C4-2B (cell line): ENCODE measurements around the gene DLL3.

Experiments used
- ZFX ChIP-seq: fragments of 450-650 bp; IDR thresholded peaks from 2 replicates; pipeline ENCODE4 v1.6.1; 2017
- TF ChIP-seq, protein P1 (sequence below): fragments of 450-650 bp; conservative IDR thresholded peaks from 2 replicates; pipeline ENCODE4 v1.5.1; 2017; ENCODE audit warnings: mild to moderate bottlenecking

DNA sequence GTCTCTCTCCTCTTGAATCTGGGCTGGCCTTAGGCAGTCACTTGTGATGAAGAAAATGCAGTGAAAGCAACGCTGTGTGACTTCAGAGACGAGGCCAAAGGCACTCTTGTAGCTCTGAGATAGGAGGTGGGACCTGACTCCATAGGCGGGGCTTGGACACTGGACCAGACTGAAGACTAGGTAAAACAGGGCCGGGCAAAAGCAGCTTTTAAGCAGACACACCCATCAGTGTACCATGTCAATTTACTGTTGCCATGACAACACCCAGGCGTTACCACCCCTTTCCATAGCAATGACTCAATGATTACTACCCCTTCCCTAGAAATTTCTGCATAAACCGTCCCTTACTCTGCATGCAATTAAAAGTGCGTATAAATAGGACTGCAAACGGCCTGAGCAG lies 47.9 kb downstream of the DLL3 start:
- TF ChIP-seq, protein P1, sequence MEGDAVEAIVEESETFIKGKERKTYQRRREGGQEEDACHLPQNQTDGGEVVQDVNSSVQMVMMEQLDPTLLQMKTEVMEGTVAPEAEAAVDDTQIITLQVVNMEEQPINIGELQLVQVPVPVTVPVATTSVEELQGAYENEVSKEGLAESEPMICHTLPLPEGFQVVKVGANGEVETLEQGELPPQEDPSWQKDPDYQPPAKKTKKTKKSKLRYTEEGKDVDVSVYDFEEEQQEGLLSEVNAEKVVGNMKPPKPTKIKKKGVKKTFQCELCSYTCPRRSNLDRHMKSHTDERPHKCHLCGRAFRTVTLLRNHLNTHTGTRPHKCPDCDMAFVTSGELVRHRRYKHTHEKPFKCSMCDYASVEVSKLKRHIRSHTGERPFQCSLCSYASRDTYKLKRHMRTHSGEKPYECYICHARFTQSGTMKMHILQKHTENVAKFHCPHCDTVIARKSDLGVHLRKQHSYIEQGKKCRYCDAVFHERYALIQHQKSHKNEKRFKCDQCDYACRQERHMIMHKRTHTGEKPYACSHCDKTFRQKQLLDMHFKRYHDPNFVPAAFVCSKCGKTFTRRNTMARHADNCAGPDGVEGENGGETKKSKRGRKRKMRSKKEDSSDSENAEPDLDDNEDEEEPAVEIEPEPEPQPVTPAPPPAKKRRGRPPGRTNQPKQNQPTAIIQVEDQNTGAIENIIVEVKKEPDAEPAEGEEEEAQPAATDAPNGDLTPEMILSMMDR, result no peak
- no peak for TF ChIP-seq ZFX
